Erythroblast (primary cell): ENCODE measurements around the gene DSC2.

Experiments
- GATA1 ChIP-seq: IDR thresholded peaks from 2 replicates; pipeline ENCODE4 v1.6.1; 2011; ENCODE audit warnings: low read depth, mild to moderate bottlenecking, control low read depth, low read length, moderate library complexity
- POLR2A ChIP-seq: IDR thresholded peaks from 2 replicates; pipeline ENCODE4 v1.6.1; 2011; ENCODE audit warnings: mild to moderate bottlenecking, low read length

- TF ChIP-seq POLR2A, result no peak
- TF ChIP-seq GATA1, result no peak
These were observed 36.5 kb upstream of the DSC2 start for GRCh38 chr18:31138709-31139108.
